Loucy (cell line): ENCODE measurements around the gene GIMAP7.

ENCODE experiments used
- H2AFZ ChIP-seq: fragments of 200-600 bp; sonication (generic); 2 replicates; pipeline ENCODE4 v1.6.0; 2016; ENCODE audit warnings: antibody characterized with exemption, mild to moderate bottlenecking, low read length, moderate library complexity
- H3F3A ChIP-seq: fragments of 200-600 bp; 2 replicates; pipeline ENCODE4 v1.6.0; 2016; ENCODE audit warnings: antibody characterized with exemption, low read depth, mild to moderate bottlenecking
- H3K27me3 ChIP-seq: fragments of 200-600 bp; sonication (generic); 2 replicates; pipeline ENCODE4 v1.6.1; 2014; ENCODE audit warnings: low read length, mild to moderate bottlenecking; ENCODE audit not compliant: insufficient read depth, poor library complexity, severe bottlenecking
- H3K36me3 ChIP-seq: fragments of 200-600 bp; sonication (generic); 2 replicates; pipeline ENCODE4 v1.6.1; 2016; ENCODE audit warnings: low read length; ENCODE audit not compliant: insufficient read depth
- H3K4me1 ChIP-seq: fragments of 200-600 bp; sonication (generic); 2 replicates; pipeline ENCODE4 v1.5.1; 2014; ENCODE audit warnings: low read length, mild to moderate bottlenecking; ENCODE audit not compliant: insufficient read depth, poor library complexity, severe bottlenecking
- H3K4me2 ChIP-seq: fragments of 200-600 bp; sonication (generic); 2 replicates; pipeline ENCODE4 v1.6.0; 2014; ENCODE audit warnings: antibody characterized with exemption, low read length, low read depth, mild to moderate bottlenecking; ENCODE audit not compliant: poor library complexity, severe bottlenecking
- H3K4me3 ChIP-seq: fragments of 200-600 bp; sonication (generic); 2 replicates; pipeline ENCODE4 v1.5.1; 2014; ENCODE audit warnings: low read length, mild to moderate bottlenecking, mixed read lengths; ENCODE audit not compliant: poor library complexity, severe bottlenecking
- H3K79me2 ChIP-seq: fragments of 200-600 bp; sonication (generic); 2 replicates; pipeline ENCODE4 v1.6.1; 2014; ENCODE audit warnings: low read length; ENCODE audit not compliant: insufficient read depth
- H3K9ac ChIP-seq: fragments of 200-600 bp; sonication (generic); 2 replicates; pipeline ENCODE4 v1.6.0; 2014; ENCODE audit warnings: mild to moderate bottlenecking, low read depth, low read length, moderate library complexity; ENCODE audit not compliant: poor library complexity, severe bottlenecking
- H3K9me2 ChIP-seq: fragments of 200-600 bp; sonication (generic); replicated peaks from 2 replicates; pipeline ENCODE4 v1.6.1; 2016; ENCODE audit warnings: low read depth, low read length, mixed read lengths
- H3K9me3 ChIP-seq: fragments of 200-600 bp; sonication (generic); 2 replicates; pipeline ENCODE4 v1.6.1; 2014; ENCODE audit warnings: mild to moderate bottlenecking, antibody characterized with exemption, low read length, low read depth; ENCODE audit not compliant: insufficient read depth
- H4K20me1 ChIP-seq: fragments of 200-600 bp; sonication (generic); 2 replicates; pipeline ENCODE4 v1.6.0; 2014; ENCODE audit warnings: antibody characterized with exemption, low read length, mild to moderate bottlenecking; ENCODE audit not compliant: insufficient read depth, poor library complexity, severe bottlenecking
- CTCF ChIP-seq: fragments of 200-600 bp; sonication (generic); conservative IDR thresholded peaks from 2 replicates; pipeline ENCODE4 v1.5.1; 2014; ENCODE audit warnings: mild to moderate bottlenecking, antibody characterized with exemption, low read length
- EZH2phosphoT487 ChIP-seq: fragments of 200-600 bp; IDR thresholded peaks from 2 replicates; pipeline ENCODE4 v1.6.1; 2018; ENCODE audit warnings: antibody characterized with exemption, mild to moderate bottlenecking, moderate library complexity, borderline replicate concordance

The GIMAP7 gene

DNA sequence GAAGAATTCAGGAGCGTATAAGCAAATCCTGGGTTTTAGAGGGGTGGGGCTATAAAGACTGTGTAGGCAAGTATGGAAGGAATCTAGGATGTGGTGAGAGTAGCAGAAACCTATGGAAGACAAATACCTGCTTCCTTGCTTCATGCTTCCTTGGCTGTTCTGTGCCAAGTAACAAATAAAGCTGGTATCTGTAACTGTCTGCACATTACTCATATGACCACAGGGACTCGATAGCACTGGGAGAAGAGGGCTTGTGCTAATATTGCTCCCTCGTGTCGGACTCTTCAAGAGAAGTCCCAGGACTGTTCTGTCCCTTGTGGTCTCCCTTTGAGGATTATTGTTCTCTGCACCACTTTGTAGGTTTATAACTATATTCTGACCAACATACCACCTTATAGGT lies 11.5 kb upstream of the GIMAP7 start:
- Histone ChIP-seq H2AFZ (peak overlapping the region; percentile 59; the same call in 1 of the 2 replicates), H3K36me3 (no peaks in the 10 kb centered on the region), H3K9me2 (no peaks in the 10 kb centered on the region), H3K9me3 (no peaks in the 10 kb centered on the region), H3K4me2 (peak overlapping the region; percentile 72), H3K79me2 (no peaks in the 10 kb centered on the region), H4K20me1 (no peaks in the 10 kb centered on the region), H3K4me3 (peak overlapping the region; percentile 47), H3K4me1 (peaks cover 37% of the 10 kb centered on the region), H3F3A (peaks cover 12% of the 10 kb centered on the region; the same call in 1 of the 2 replicates), H3K9ac (peak overlapping the region; percentile 47), H3K27me3 (no peaks in the 10 kb centered on the region)
- no peak for TF ChIP-seq CTCF

GRCh38 chr7:150503581-150503980 lies 11.1 kb upstream of the GIMAP7 start:
- peak overlapping the region; percentile 59; the same call in 1 of the 2 replicates for H2AFZ ChIP-seq

GRCh38 chr7:150507947-150508602 lies 6.6 kb upstream of the GIMAP7 start:
- Histone ChIP-seq H3K9ac (no peak overlapping the region), H2AFZ (no peak overlapping the region), H3K9me2 (no peaks in the 10 kb centered on the region), H4K20me1 (no peaks in the 10 kb centered on the region), H3K4me2 (no peak overlapping the region), H3K36me3 (no peaks in the 10 kb centered on the region), H3K9me3 (no peaks in the 10 kb centered on the region), H3K4me3 (no peak overlapping the region), H3K27me3 (no peaks in the 10 kb centered on the region), H3K4me1 (peaks cover 40% of the 10 kb centered on the region), H3F3A (peaks cover 5% of the 10 kb centered on the region; the same call in 1 of the 2 replicates), H3K79me2 (no peaks in the 10 kb centered on the region)
- TF ChIP-seq EZH2phosphoT487 (no peak), CTCF (no peak)

More at GRCh38 chr7:150503581-150503980, 11.1 kb upstream of the GIMAP7 start:
- no peaks in the 10 kb centered on the region for H3K9me2 ChIP-seq
- H3K9ac ChIP-seq = peak overlapping the region; percentile 47
- H3K79me2 ChIP-seq = no peaks in the 10 kb centered on the region
- H3K27me3 ChIP-seq = no peaks in the 10 kb centered on the region
- peak overlapping the region; percentile 72 for H3K4me2 ChIP-seq
- peak overlapping the region; percentile 47 for H3K4me3 ChIP-seq
- H4K20me1 ChIP-seq = no peaks in the 10 kb centered on the region
- H3K9me3 ChIP-seq = no peaks in the 10 kb centered on the region
- no peaks in the 10 kb centered on the region for H3K36me3 ChIP-seq
- H3K4me1 ChIP-seq = peaks cover 37% of the 10 kb centered on the region
- H3F3A ChIP-seq = peaks cover 12% of the 10 kb centered on the region; the same call in 1 of the 2 replicates
- no peak for TF ChIP-seq EZH2phosphoT487
- TF ChIP-seq CTCF = no peak
